ACC112 (cell line): Measurements from ENCODE around the gene GRP.

Source experiments
- H2AFZ ChIP-seq: fragments of 200-600 bp; sonication (generic); one replicate; pipeline ENCODE4 v1.6.0; 2017; ENCODE audit warnings: antibody characterized with exemption, low read length; ENCODE audit not compliant: unreplicated experiment
- H3K27ac ChIP-seq: fragments of 200-600 bp; sonication (generic); 2 replicates; pipeline ENCODE4 v1.5.1; 2014; ENCODE audit warnings: low read depth, mild to moderate bottlenecking, antibody characterized with exemption, low read length, moderate library complexity
- H3K27me3 ChIP-seq: fragments of 200-600 bp; sonication (generic); 2 replicates; pipeline ENCODE4 v1.6.1; 2014; ENCODE audit warnings: mild to moderate bottlenecking, antibody characterized with exemption, low read length, moderate library complexity, mixed read lengths; ENCODE audit not compliant: insufficient read depth
- H3K36me3 ChIP-seq: fragments of 200-600 bp; sonication (generic); 2 replicates; pipeline ENCODE4 v1.6.1; 2016; ENCODE audit warnings: mild to moderate bottlenecking, antibody characterized with exemption, low read length, moderate library complexity, mixed read lengths; ENCODE audit not compliant: insufficient read depth
- H3K4me1 ChIP-seq: fragments of 200-600 bp; sonication (generic); one replicate; pipeline ENCODE4 v1.6.1; 2016; ENCODE audit warnings: low read length, mixed read lengths; ENCODE audit not compliant: insufficient read depth, unreplicated experiment, control insufficient read depth
- H3K4me3 ChIP-seq: fragments of 200-600 bp; sonication (generic); 2 replicates; pipeline ENCODE4 v1.5.1; 2014; ENCODE audit warnings: mild to moderate bottlenecking, low read depth, low read length
- H3K79me2 ChIP-seq: fragments of 200-600 bp; sonication (generic); one replicate; pipeline ENCODE4 v1.6.0; 2016; ENCODE audit warnings: low read length; ENCODE audit not compliant: control insufficient read depth, unreplicated experiment, insufficient read depth

The GRP gene

GRCh38 chr18:59229191-59229590 lies 9.2 kb downstream of the GRP start:
- Histone ChIP-seq H3K4me1 (no peaks in the 10 kb centered on the region), H3K79me2 (no peaks in the 10 kb centered on the region), H3K36me3 (no peaks in the 10 kb centered on the region), H2AFZ (no peak overlapping the region), H3K27me3 (peaks cover 86% of the 10 kb centered on the region), H3K4me3 (no peak overlapping the region), H3K27ac (no peak overlapping the region)

GRCh38 chr18:59229701-59230443 lies 9.9 kb downstream of the GRP start:
- H2AFZ ChIP-seq, result no peak overlapping the region
- no peaks in the 10 kb centered on the region for H3K4me1 ChIP-seq
- peaks cover 79% of the 10 kb centered on the region for H3K27me3 ChIP-seq
- no peak overlapping the region for H3K27ac ChIP-seq
- H3K4me3 ChIP-seq, result no peak overlapping the region
- H3K79me2 ChIP-seq, result no peaks in the 10 kb centered on the region
- H3K36me3 ChIP-seq, result no peaks in the 10 kb centered on the region

DNA sequence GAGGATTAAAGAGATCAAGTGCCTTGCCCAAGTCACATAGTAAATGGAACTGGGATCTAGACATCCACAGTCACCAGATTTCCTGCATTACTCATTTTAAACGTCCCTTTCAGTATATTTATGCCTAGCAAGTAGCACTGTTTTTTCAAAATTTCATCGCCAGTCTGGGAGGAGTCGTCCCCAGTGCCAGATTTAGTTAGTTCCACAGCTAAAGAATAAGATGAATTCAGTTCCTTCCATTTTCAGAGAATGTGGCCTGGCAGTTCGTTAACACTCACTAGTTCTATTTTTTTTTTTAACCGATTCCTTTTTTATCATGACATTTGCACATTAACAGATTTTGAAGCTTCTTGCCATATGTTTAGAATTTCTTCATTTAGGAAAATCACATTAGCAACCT lies 11.2 kb downstream of the GRP start:
- Histone ChIP-seq H3K27ac (no peak overlapping the region), H2AFZ (no peak overlapping the region), H3K36me3 (no peaks in the 10 kb centered on the region), H3K4me1 (no peaks in the 10 kb centered on the region), H3K4me3 (no peak overlapping the region), H3K79me2 (no peaks in the 10 kb centered on the region), H3K27me3 (peaks cover 74% of the 10 kb centered on the region)

DNA sequence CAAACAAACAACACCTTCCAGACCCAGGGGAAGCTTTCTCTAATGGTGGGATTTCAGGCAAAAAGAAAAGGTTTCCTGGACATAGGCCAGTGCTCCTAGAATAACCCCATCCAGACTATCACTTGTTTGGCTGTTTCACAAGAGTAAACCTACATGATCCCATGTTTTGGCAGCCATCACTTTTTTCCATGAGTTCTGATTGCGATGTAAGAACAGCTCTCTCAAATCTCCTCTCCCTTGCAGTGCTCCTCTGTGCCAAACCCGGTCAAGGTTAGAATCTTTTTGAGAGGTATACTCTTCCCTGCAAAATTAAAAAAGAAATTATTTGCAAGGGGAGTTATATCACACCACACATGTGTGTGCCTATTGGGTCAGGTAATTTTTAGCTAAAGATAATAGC lies 11.9 kb downstream of the GRP start:
- H2AFZ ChIP-seq, result no peak overlapping the region
- peaks cover 74% of the 10 kb centered on the region for H3K27me3 ChIP-seq
- no peaks in the 10 kb centered on the region for H3K79me2 ChIP-seq
- H3K36me3 ChIP-seq, result no peaks in the 10 kb centered on the region
- H3K27ac ChIP-seq, result no peak overlapping the region
- no peaks in the 10 kb centered on the region for H3K4me1 ChIP-seq
- no peak overlapping the region for H3K4me3 ChIP-seq

- Histone ChIP-seq H2AFZ (no peak overlapping the region), H3K27me3 (peaks cover 72% of the 10 kb centered on the region), H3K79me2 (no peaks in the 10 kb centered on the region), H3K4me3 (no peak overlapping the region), H3K27ac (no peak overlapping the region), H3K36me3 (no peaks in the 10 kb centered on the region), H3K4me1 (no peaks in the 10 kb centered on the region)
These were observed 12.5 kb downstream of the GRP start for GRCh38 chr18:59232309-59233016.

DNA sequence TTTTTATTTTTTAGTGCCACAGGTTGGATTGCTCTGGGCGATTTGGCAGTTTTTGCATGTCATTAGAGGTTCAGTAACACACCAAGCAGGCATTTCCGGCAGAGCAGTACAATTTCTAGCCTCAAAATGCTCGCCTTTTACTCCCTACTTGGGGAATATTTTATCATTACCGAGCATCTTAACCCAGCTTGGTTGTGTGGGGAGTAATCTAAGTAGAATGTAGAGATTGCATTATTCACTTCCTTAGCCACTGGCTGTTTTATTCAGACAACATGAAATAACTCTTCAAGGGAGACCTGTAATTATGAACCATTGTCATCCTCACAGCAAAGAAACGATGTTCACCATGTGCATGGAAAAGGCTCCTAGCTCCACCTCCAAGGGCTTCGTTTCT lies 13.1 kb downstream of the GRP start:
- no peaks in the 10 kb centered on the region for H3K79me2 ChIP-seq
- H3K27ac ChIP-seq, result no peak overlapping the region
- peaks cover 72% of the 10 kb centered on the region for H3K27me3 ChIP-seq
- no peak overlapping the region for H3K4me3 ChIP-seq
- no peaks in the 10 kb centered on the region for H3K4me1 ChIP-seq
- H3K36me3 ChIP-seq, result no peaks in the 10 kb centered on the region
- no peak overlapping the region for H2AFZ ChIP-seq

GRCh38 chr18:59238385-59238784 lies 18.4 kb downstream of the GRP start:
- Histone ChIP-seq H3K27me3 (peaks cover 61% of the 10 kb centered on the region), H2AFZ (no peak overlapping the region), H3K4me3 (no peak overlapping the region), H3K36me3 (no peaks in the 10 kb centered on the region), H3K4me1 (no peaks in the 10 kb centered on the region), H3K27ac (no peak overlapping the region), H3K79me2 (no peaks in the 10 kb centered on the region)

DNA sequence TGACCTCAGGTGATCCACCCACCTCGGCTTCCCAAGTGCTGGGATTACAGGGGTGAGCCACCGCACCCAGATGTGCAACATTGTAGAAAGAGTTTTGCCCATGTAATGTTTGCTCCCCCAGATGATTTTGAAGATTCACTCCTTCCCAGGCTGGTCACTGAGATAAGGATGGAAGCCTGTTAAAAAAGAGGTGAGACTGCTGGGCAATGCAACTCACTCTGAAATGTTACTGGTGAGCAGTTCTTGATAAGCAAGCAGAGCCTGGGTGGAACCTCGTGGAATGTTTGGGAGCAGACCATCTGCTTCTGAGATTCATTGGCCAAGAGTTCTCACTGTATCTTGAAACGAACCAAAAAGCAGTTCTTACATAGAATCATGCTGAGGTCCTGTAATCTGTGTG lies 19.7 kb downstream of the GRP start:
- Histone ChIP-seq H3K79me2 (no peaks in the 10 kb centered on the region), H3K4me1 (no peaks in the 10 kb centered on the region), H3K27ac (no peak overlapping the region), H3K27me3 (peaks cover 71% of the 10 kb centered on the region), H3K36me3 (no peaks in the 10 kb centered on the region), H2AFZ (no peak overlapping the region), H3K4me3 (no peak overlapping the region)

GRCh38 chr18:59242906-59243305 lies 22.9 kb downstream of the GRP start:
- no peak overlapping the region for H2AFZ ChIP-seq
- no peaks in the 10 kb centered on the region for H3K79me2 ChIP-seq
- H3K27me3 ChIP-seq, result peaks cover 81% of the 10 kb centered on the region
- H3K4me1 ChIP-seq, result no peaks in the 10 kb centered on the region
- no peak overlapping the region for H3K27ac ChIP-seq
- H3K36me3 ChIP-seq, result no peaks in the 10 kb centered on the region
- no peak overlapping the region for H3K4me3 ChIP-seq

DNA sequence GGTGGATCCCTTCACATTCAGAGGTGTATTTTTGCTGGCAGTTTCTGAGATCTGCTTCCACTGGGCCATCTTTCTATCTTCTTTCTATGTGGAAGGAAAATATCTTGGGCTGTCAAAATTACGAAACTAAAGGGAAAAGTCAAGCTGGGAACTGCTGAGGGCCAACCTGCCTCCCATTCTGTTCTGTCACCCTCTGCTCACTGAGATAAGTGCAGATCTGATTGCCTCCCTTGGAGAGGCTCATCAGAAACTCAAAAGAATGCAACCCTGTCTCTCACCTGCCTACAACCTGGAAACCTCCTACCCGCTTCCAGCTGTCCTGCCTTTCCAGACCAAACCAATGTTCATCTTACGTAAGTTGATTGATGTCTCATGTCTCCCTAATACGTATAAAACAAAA lies 26.8 kb downstream of the GRP start:
- peaks cover 69% of the 10 kb centered on the region for H3K27me3 ChIP-seq
- no peaks in the 10 kb centered on the region for H3K79me2 ChIP-seq
- no peaks in the 10 kb centered on the region for H3K36me3 ChIP-seq
- no peak overlapping the region for H2AFZ ChIP-seq
- no peak overlapping the region for H3K4me3 ChIP-seq
- no peaks in the 10 kb centered on the region for H3K4me1 ChIP-seq
- H3K27ac ChIP-seq, result no peak overlapping the region

DNA sequence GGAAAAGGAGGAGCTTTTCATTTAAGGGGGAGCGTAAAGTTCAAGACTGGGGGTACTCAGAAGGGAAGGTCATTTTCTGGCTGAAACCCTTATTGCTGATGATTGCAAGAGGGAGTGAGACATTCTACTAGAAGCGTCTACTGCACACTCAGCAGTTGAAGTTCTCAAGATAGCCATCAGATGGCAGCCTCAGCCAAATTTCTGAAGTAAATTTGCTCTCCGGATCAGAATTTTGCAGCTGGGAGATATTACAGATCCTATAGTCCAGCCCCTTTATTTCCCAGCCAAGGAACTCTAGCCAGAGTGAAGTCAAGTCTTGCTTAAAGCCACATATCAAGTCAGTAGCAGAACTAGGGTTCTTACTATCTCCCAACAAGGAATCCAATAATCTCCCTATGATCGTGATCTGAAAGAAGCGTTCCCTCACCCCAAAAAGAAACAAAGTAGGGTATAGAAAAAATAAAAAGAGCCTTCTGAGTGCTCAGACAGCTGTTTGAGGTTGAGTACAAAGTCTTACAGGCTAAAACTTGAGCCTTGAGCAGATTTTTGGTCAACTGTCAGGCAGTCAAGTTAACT lies 29.3 kb downstream of the GRP start:
- H3K79me2 ChIP-seq, result no peaks in the 10 kb centered on the region
- peaks cover 84% of the 10 kb centered on the region for H3K27me3 ChIP-seq
- H3K4me3 ChIP-seq, result no peak overlapping the region
- no peak overlapping the region for H3K27ac ChIP-seq
- H3K4me1 ChIP-seq, result no peaks in the 10 kb centered on the region
- no peak overlapping the region for H2AFZ ChIP-seq
- H3K36me3 ChIP-seq, result no peaks in the 10 kb centered on the region
